ACC112 (cell line): ENCODE measurements around the gene OR8B8.
"Not testable (repeated sequence)": the region's sequence is repeated elsewhere in the genome, so short reads cannot be mapped to it uniquely, and the experiment has no call there.

Source experiments
- H2AFZ ChIP-seq: fragments of 200-600 bp; sonication (generic); one replicate; pipeline ENCODE4 v1.6.0; 2017; ENCODE audit warnings: antibody characterized with exemption, low read length; ENCODE audit not compliant: unreplicated experiment
- H3K27ac ChIP-seq: fragments of 200-600 bp; sonication (generic); 2 replicates; pipeline ENCODE4 v1.5.1; 2014; ENCODE audit warnings: low read depth, mild to moderate bottlenecking, antibody characterized with exemption, low read length, moderate library complexity
- H3K27me3 ChIP-seq: fragments of 200-600 bp; sonication (generic); 2 replicates; pipeline ENCODE4 v1.6.1; 2014; ENCODE audit warnings: mild to moderate bottlenecking, antibody characterized with exemption, low read length, moderate library complexity, mixed read lengths; ENCODE audit not compliant: insufficient read depth
- H3K36me3 ChIP-seq: fragments of 200-600 bp; sonication (generic); 2 replicates; pipeline ENCODE4 v1.6.1; 2016; ENCODE audit warnings: mild to moderate bottlenecking, antibody characterized with exemption, low read length, moderate library complexity, mixed read lengths; ENCODE audit not compliant: insufficient read depth
- H3K4me1 ChIP-seq: fragments of 200-600 bp; sonication (generic); one replicate; pipeline ENCODE4 v1.6.1; 2016; ENCODE audit warnings: low read length, mixed read lengths; ENCODE audit not compliant: insufficient read depth, unreplicated experiment, control insufficient read depth
- H3K4me3 ChIP-seq: fragments of 200-600 bp; sonication (generic); 2 replicates; pipeline ENCODE4 v1.5.1; 2014; ENCODE audit warnings: mild to moderate bottlenecking, low read depth, low read length
- H3K79me2 ChIP-seq: fragments of 200-600 bp; sonication (generic); one replicate; pipeline ENCODE4 v1.6.0; 2016; ENCODE audit warnings: low read length; ENCODE audit not compliant: control insufficient read depth, unreplicated experiment, insufficient read depth

OR8B8 gene

GRCh38 chr11:124441519-124441918 lies 4.0 kb downstream of the OR8B8 start:
- Histone ChIP-seq H3K27ac (no peak overlapping the region), H3K79me2 (no peaks in the 10 kb centered on the region), H3K4me3 (no peak overlapping the region), H3K27me3 (peaks cover 85% of the 10 kb centered on the region), H3K36me3 (no peaks in the 10 kb centered on the region), H2AFZ (no peak overlapping the region), H3K4me1 (no peaks in the 10 kb centered on the region)

GRCh38 chr11:124441081-124441480 lies 4.4 kb downstream of the OR8B8 start:
- H3K27me3 ChIP-seq, result peaks cover 89% of the 10 kb centered on the region
- no peak overlapping the region for H2AFZ ChIP-seq

GRCh38 chr11:124440608-124441007 lies 4.9 kb downstream of the OR8B8 start:
- peaks cover 89% of the 10 kb centered on the region for H3K27me3 ChIP-seq
- H3K4me3 ChIP-seq, result no peak overlapping the region
- no peak overlapping the region for H2AFZ ChIP-seq

More at GRCh38 chr11:124441081-124441480, 4.4 kb downstream of the OR8B8 start:
- Histone ChIP-seq H3K4me1 (no peaks in the 10 kb centered on the region), H3K36me3 (no peaks in the 10 kb centered on the region), H3K79me2 (no peaks in the 10 kb centered on the region), H3K27ac (no peak overlapping the region), H3K4me3 (no peak overlapping the region)

GRCh38 chr11:124434699-124435098 lies 10.8 kb downstream of the OR8B8 start:
- Histone ChIP-seq H2AFZ (no peak overlapping the region), H3K36me3 (no peaks in the 10 kb centered on the region), H3K27me3 (peaks cover 77% of the 10 kb centered on the region), H3K4me1 (no peaks in the 10 kb centered on the region), H3K79me2 (no peaks in the 10 kb centered on the region), H3K27ac (no peak overlapping the region), H3K4me3 (no peak overlapping the region)

More at GRCh38 chr11:124440608-124441007, 4.9 kb downstream of the OR8B8 start:
- no peaks in the 10 kb centered on the region for H3K79me2 ChIP-seq
- no peak overlapping the region for H3K27ac ChIP-seq
- H3K4me1 ChIP-seq, result no peaks in the 10 kb centered on the region
- H3K36me3 ChIP-seq, result no peaks in the 10 kb centered on the region

- Histone ChIP-seq H3K36me3 (no peaks in the 10 kb centered on the region), H3K27me3 (peaks cover 49% of the 10 kb centered on the region), H3K79me2 (no peaks in the 10 kb centered on the region), H3K27ac (no peak overlapping the region), H3K4me3 (no peak overlapping the region), H3K4me1 (no peaks in the 10 kb centered on the region), H2AFZ (no peak overlapping the region)
These were observed 15.9 kb downstream of the OR8B8 start for GRCh38 chr11:124429599-124429998.

GRCh38 chr11:124424384-124424921 lies 21.0 kb downstream of the OR8B8 start, which contains the start of gene OR8B4:
TSS of gene OR8B4 (minus strand) at chr11:124424871. CDS start at chr11:124424871, 0 bp downstream.
- Histone ChIP-seq H2AFZ (no peak within 1 kb of the TSS), H3K27me3 (peaks cover 58% of the 10 kb centered on the region), H3K27ac (no peak within 1 kb of the TSS), H3K4me1 (no peaks in the 10 kb centered on the region), H3K79me2 (no peaks in the 10 kb centered on the region), H3K36me3 (no peaks in the 10 kb centered on the region), H3K4me3 (no peak within 1 kb of the TSS)

- H3K27me3 ChIP-seq, result peaks cover 63% of the 10 kb centered on the region
- H3K79me2 ChIP-seq, result no peaks in the 10 kb centered on the region
- H2AFZ ChIP-seq, result no peak overlapping the region
These were observed 24.5 kb downstream of the OR8B8 start for GRCh38 chr11:124421043-124421442.

GRCh38 chr11:124415356-124415923 lies 30.1 kb downstream of the OR8B8 start:
- Histone ChIP-seq H3K4me3 (no peak overlapping the region), H3K4me1 (no peaks in the 10 kb centered on the region), H2AFZ (no peak overlapping the region), H3K79me2 (no peaks in the 10 kb centered on the region), H3K36me3 (no peaks in the 10 kb centered on the region), H3K27me3 (peaks cover 49% of the 10 kb centered on the region), H3K27ac (no peak overlapping the region)

More at GRCh38 chr11:124421043-124421442, 24.5 kb downstream of the OR8B8 start:
- H3K27ac ChIP-seq, result no peak overlapping the region
- H3K4me1 ChIP-seq, result no peaks in the 10 kb centered on the region
- no peaks in the 10 kb centered on the region for H3K36me3 ChIP-seq
- H3K4me3 ChIP-seq, result no peak overlapping the region

GRCh38 chr11:124409906-124410305 lies 35.6 kb downstream of the OR8B8 start:
- H3K79me2 ChIP-seq, result no peaks in the 10 kb centered on the region
- no peak overlapping the region for H3K27ac ChIP-seq
- H3K27me3 ChIP-seq, result peaks cover 49% of the 10 kb centered on the region
- no peak overlapping the region for H3K4me3 ChIP-seq
- no peaks in the 10 kb centered on the region for H3K4me1 ChIP-seq
- no peak overlapping the region for H2AFZ ChIP-seq
- no peaks in the 10 kb centered on the region for H3K36me3 ChIP-seq

- Histone ChIP-seq H3K4me3 (no peak overlapping the region), H3K79me2 (no peaks in the 10 kb centered on the region), H3K27me3 (peaks cover 23% of the 10 kb centered on the region), H3K27ac (no peak overlapping the region), H3K36me3 (no peaks in the 10 kb centered on the region), H2AFZ (no peak overlapping the region), H3K4me1 (no peaks in the 10 kb centered on the region)
These were observed 39.9 kb downstream of the OR8B8 start for GRCh38 chr11:124405581-124405980.

GRCh38 chr11:124403186-124403585 lies 42.3 kb downstream of the OR8B8 start:
- H2AFZ ChIP-seq, H3K27me3 ChIP-seq, H3K27ac ChIP-seq, H3K4me1 ChIP-seq, H3K4me3 ChIP-seq, H3K79me2 ChIP-seq, H3K36me3 ChIP-seq: not testable (repeated sequence)
